HFF-Myc (cell line): Measurements from ENCODE around the gene CWF19L2.
"Not testable (repeated sequence)": the region's sequence is repeated elsewhere in the genome, so short reads cannot be mapped to it uniquely, and the experiment has no call there.

ENCODE experiments used
- DNase-seq: peaks from one replicate; pipeline ENCODE4 v3.0.0-alpha.2; 2011; ENCODE audit warnings: low read depth; ENCODE audit errors: extremely low read depth
- H3K4me3 ChIP-seq: replicated peaks from 2 replicates; pipeline ENCODE4 v1.5.1; 2011; ENCODE audit warnings: low read depth, mild to moderate bottlenecking, control low read depth, low read length
- TF ChIP-seq, protein P1 (sequence below): IDR thresholded peaks from 2 replicates; pipeline ENCODE4 v1.5.1; 2012; ENCODE audit warnings: mild to moderate bottlenecking, low read depth, low read length, control low read depth; ENCODE audit errors: missing control alignments

The CWF19L2 gene

DNA sequence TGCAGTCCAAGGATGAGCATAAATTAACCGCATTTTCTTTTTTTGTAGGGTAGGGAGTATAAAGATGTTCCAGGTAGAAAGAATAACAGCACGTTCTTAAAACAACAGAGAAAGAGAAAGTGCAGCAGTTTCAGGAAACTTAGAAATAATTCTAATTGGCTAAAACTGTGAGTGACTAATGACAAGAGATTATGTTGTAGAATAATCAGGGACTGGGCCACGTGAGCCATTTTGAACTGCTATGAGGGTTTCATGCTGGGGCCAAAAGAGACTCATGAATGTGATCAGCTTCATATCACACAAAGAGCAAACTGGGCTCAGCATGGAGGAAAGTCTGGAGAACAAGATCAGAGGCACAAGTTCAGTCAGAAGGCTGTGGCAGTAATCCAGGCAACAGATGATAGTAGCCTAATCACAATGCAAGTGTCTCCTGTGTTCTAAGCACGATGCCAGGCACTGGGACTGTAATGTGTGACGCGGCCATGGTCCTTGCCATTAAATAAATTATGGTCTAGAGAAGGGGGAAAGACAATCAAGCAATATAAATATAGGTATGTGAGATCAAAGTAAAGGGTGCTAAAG, 17.9 kb downstream of the CWF19L2 start:
- no peak overlapping the region for H3K4me3 ChIP-seq
- DNase-seq, result no peak
- TF ChIP-seq, protein P1, sequence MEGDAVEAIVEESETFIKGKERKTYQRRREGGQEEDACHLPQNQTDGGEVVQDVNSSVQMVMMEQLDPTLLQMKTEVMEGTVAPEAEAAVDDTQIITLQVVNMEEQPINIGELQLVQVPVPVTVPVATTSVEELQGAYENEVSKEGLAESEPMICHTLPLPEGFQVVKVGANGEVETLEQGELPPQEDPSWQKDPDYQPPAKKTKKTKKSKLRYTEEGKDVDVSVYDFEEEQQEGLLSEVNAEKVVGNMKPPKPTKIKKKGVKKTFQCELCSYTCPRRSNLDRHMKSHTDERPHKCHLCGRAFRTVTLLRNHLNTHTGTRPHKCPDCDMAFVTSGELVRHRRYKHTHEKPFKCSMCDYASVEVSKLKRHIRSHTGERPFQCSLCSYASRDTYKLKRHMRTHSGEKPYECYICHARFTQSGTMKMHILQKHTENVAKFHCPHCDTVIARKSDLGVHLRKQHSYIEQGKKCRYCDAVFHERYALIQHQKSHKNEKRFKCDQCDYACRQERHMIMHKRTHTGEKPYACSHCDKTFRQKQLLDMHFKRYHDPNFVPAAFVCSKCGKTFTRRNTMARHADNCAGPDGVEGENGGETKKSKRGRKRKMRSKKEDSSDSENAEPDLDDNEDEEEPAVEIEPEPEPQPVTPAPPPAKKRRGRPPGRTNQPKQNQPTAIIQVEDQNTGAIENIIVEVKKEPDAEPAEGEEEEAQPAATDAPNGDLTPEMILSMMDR, result no peak

DNA sequence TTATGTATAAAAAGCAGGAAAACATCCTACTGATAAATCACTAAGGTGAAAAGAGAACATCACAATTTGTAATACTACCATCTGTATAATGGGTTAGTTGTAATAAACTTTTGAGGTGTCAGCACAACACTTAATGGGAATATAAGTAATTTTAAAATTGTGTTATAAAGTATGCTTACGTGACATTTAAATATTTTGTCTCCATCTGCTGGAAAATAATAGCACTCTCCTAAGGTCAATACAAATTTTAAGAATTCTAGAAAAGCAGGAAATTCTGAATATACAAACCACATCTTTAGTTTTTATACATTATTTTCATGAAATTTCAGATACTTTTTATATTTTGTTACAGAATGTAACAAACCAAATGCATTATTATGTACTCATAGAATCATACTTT, 19.5 kb downstream of the CWF19L2 start:
- H3K4me3 ChIP-seq, result no peak overlapping the region
- DNase-seq, result no peak
- TF ChIP-seq, protein P1, result no peak

DNA sequence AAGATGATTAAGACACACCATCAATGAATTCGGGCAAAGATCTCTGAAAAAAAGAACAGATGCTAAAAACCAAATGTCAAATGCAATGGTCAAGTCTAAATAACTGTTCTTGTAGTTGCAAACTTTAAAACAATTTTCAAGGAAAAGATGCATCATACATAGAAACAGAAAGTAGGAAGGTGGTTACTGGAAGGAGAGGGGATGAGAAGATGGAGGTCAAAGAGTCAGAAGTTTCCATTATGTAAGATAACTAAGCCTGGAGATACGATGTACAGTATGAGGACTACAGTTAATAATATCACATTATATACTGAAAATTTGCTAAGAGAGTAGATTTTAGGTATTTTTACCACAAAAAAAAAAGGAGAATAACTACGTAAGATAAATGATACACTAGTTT, 27.1 kb downstream of the CWF19L2 start:
- TF ChIP-seq, protein P1, result no peak
- H3K4me3 ChIP-seq, result no peak overlapping the region
- DNase-seq, result no peak

DNA sequence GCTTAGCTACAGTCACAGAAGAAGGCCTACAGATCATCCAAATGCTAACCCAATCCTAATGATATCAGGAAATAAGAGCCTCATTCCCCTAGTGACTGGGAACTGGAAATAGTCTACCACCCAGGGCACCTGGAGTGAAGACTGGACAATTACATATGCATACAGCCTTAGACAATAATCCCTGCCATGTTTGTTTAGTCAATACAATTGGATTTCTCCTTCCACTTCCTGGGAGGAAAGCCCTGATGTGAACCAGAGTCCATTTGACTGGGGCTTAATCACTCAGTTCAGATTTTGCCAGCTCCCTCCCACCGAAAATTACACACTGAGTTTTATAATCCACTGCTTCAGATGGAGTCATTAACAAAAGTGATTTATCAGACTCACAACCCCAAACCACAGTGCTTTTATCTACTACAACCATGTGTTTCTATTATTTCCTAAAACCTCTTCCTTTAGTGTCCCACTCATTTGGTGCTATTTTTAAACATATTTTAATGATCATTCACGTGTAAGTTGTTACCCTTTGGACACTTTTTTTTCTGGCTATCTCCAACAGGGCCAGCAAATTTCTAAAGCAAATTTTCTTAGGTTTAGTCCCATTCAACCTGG, 29.9 kb downstream of the CWF19L2 start:
- TF ChIP-seq, protein P1, result no peak

DNA sequence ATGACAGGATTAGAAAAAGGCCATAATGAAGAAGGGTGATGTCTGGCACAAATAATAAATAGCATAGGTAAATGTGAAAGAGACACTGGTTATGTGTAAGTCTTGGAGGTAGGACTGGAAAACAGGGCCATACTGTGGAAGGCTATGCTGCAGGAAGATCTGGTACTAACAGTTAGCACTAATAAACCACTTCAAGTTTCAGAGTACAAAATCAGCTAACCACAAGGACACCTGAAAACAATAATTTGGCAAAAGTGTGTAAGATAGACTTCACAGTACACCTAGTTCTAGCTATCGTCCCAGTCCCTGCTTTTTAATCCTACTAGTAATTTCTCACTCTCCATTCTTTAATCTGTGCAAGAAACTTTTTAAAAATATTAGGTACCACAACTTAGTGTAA, 44.3 kb downstream of the CWF19L2 start:
- DNase-seq, result no peak
- H3K4me3 ChIP-seq, result no peak overlapping the region
- TF ChIP-seq, protein P1, result no peak

More for the DNA sequence above, 29.9 kb downstream of the CWF19L2 start:
- H3K4me3 ChIP-seq, result no peak overlapping the region
- DNase-seq, result no peak

DNA sequence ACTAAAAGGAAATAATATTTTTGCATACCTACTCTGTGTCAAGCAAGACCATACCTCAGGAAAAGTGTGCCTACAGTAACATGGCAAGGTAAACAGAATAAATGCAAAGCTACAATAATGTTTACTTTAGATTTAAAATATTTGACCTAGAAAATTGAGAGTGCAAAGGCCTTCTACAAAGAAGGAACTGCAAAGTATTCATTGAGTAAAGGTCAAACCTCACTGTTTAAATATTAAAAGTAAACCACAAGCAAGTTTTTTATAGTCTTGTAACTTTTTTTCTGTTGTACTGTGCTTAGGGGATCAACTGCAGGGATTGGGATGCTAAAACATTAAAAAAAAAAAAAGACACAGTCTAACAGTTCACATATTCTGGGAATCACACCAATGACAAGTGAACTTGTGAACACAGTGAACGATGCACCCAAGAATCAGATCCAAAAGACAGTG, 48.8 kb downstream of the CWF19L2 start:
- no peak for DNase-seq
- H3K4me3 ChIP-seq, result no peak overlapping the region
- TF ChIP-seq, protein P1, result no peak

DNA sequence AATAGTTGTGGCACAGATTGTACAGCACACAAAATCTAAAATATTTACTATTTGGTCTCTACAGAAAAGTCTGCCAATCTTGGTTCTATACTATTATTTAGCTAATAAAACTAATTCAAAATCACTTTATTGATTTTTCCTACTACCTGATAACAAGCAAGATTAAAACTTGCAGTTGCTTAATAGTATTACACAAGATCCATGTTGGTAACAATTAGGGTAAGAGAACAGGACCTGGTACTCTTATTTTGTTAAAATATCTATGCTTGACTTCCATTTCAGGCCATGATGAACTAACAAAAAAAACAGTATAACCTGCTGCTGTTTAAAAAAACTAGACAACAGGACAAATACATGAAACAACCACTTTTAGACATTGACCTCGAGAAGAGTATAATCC, 52.4 kb downstream of the CWF19L2 start:
- no peak overlapping the region for H3K4me3 ChIP-seq
- DNase-seq, result no peak
- TF ChIP-seq, protein P1, result no peak

DNA sequence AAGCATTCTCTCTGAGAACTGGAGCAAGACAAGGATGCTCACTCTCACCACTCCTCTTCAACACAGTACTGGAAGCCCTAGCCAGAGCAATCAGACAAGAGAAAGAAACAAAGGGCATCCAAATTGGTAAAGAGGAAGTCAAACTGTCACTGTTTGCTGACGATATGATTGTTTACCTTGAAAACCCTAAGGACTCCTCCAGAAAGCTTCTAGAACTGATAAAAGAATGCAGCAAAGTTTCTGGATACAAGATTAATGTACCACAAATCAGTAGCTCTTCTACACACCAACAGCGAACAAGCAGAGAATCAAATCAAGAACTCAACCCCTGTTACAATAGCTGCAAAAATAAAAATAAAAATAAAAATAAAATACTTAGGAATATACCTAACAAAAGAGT, 56.5 kb downstream of the CWF19L2 start:
- not testable (repeated sequence) for DNase-seq, H3K4me3 ChIP-seq
